HG02840 (cell line): ENCODE results near the gene ELOVL3.
"Not testable (repeated sequence)": the region's sequence is repeated elsewhere in the genome, so short reads cannot be mapped to it uniquely, and the experiment has no call there.

Source experiments
- ATAC-seq: cut with Tn5 transposase; IDR thresholded peaks from one replicate; pipeline ENCODE4 v1.9.1; 2021; ENCODE audit warnings: mild to moderate bottlenecking, moderate library complexity, moderate number of reproducible peaks; ENCODE audit not compliant: unreplicated experiment, low FRiP score

Gene ELOVL3, protein sequence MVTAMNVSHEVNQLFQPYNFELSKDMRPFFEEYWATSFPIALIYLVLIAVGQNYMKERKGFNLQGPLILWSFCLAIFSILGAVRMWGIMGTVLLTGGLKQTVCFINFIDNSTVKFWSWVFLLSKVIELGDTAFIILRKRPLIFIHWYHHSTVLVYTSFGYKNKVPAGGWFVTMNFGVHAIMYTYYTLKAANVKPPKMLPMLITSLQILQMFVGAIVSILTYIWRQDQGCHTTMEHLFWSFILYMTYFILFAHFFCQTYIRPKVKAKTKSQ

DNA sequence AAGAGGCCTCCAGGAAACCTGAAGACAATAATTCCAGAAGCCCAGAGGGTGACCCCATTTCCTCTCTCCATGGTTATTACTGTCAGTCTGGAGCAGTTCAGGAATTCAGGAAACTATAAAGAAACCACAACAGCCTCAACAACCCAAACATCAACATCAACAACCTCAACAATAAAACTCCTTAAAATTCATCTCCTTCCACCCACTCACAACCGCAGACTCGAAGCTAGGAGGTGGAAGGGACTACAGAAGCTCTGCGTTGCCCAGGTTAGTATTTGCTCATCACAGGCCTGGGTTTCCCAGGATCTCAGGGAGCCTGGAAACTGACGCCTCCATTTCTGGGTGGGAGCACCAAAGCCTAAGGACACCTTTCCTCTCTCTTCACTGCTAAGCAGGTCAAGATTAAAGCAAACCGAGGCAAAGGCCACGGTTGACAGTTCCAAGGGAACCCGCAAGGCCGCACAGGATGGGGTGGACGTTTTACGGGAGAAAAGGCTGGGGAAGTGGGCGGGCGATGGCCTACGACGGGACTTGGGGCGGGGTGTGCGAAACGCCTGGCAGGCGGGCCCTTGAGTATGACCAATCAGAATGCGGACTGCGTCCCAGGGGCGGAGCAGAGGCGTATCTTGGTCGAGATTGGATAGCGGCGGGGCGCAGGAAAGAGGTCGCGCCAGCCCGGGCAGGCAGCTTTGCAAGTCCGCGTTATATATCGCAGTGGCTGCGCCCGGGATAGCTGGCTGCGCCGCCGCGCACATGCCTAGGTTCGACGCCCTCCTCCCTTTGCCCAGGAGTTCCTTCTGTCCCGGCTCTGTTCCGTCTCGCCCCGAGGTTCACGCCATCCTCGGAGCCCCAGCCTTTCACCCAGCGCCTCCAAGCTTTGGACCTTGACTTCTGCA is at the start of gene ELOVL3:
Gene ELOVL3 (plus strand): TSS at position 654 of the 896 bp plus-strand sequence. CDS start 250 bp downstream, outside the sequence.
- peak; percentile 66 for ATAC-seq

GRCh38 chr10:102184606-102185005 is 41.5 kb upstream of the ELOVL3 start:
- ATAC-seq: no peak

DNA sequence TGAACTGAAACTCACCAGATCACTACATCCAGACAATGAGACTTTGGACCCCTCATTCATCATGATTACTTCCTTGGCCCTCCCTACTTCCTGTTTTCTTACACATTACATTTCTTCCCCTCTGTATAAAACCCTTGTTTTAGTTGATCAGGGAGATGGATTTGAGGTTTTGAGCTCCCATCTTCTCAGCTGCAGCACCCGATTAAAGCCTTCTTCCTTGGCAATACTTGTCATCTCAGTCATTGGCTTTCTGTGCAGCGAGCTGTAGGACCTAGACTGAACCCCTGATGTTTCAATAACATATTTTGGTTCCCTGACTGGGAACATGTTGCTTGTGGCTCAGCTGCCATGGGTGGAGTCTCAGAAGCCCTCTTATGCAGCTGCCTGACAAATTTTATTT is 40.8 kb upstream of the ELOVL3 start:
- ATAC-seq: no peak

- ATAC-seq: no peak
Measured at GRCh38 chr10:102185811-102186527, 40.1 kb upstream of the ELOVL3 start.

GRCh38 chr10:102188298-102188940 is 37.7 kb upstream of the ELOVL3 start:
- ATAC-seq: no peak

- not testable (repeated sequence) for ATAC-seq
Measured at GRCh38 chr10:102188941-102189898, 36.9 kb upstream of the ELOVL3 start.

- no peak for ATAC-seq
Measured at GRCh38 chr10:102191956-102192355, 34.1 kb upstream of the ELOVL3 start.

GRCh38 chr10:102195296-102195870 is 30.7 kb upstream of the ELOVL3 start:
- no peak for ATAC-seq

DNA sequence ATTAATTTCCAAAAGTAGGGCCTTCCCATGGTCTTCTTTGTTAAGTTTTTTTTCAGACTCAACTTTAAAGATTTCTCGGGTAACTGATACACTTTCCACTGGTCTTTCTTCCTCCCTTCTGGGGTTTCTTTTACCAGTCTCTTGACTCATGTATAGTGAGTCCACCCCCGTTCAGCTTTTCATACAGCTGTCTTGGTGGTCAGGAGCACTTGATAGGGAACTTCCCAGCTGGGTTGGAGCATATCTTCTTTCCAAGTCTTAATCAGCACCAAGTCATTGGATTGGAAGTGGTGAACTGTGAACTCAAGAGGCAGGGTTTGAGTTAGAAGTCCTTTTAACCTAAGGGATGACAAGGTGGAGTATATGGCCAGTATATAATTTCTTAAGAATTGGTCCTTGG is 29.2 kb upstream of the ELOVL3 start:
- ATAC-seq: no peak

- ATAC-seq: no peak
Measured at GRCh38 chr10:102198027-102198426, 28.1 kb upstream of the ELOVL3 start.

DNA sequence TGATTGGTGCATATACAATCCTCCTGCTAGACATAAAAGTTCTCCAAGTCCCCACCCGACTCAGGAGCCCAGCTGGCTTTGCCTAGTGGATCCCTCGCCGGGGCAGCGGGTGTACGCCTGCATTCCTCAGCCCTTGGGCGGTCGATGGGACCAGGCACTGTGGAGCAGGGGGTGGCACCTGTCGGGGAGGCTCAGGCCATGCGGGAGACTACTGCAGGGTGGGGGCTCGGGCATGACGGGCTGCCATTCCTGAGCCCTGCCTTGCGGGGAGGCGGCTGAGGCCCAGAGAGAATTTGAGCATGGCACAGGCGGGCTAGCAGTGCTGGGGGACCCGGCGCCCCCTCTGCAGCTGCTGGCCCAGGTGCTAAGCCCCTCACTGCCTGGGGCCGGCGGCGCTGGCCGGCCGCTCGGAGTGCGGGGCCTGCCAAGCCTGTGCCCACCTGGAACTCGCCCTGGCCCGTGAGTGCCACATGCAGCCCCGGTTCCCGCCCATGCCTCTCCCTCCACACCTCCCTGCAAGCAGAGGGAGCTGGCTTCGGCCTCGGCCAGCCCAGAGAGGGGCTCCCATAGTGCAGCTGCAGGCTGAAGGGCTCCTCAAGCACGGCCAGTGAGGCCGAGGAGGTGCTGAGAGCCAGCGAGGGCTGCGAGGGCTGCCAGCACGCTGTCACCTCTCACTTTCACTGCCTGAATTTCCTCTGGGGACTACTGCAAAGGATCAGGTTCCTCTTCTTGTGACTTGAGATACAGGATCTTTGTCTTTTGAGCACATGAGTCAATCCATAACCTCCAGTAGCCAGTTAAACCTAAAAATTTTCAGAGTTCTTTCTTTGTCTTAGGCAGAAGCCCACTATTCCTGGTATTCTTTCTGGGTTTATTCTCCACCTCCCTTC is 25.1 kb upstream of the ELOVL3 start:
- no peak for ATAC-seq

DNA sequence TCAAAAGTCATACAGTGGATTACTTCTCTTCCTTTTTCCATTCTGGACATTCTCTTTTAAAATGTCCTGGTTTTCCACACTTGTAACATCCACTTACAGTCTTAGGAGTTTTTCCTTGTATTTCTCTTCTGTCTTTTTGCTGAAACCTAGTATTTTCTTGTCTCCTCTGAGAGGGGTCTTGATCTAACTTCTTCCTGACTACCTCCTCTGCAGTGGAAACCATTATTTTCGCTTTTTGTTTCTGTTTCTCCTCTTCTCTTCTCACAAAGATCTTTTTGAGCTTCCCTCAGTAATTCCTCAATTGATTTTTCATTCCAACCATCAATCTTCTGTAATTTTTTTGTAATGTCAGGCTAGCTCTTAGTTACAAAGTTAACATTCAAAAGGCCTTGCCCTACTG is 23.7 kb upstream of the ELOVL3 start:
- no peak for ATAC-seq

DNA sequence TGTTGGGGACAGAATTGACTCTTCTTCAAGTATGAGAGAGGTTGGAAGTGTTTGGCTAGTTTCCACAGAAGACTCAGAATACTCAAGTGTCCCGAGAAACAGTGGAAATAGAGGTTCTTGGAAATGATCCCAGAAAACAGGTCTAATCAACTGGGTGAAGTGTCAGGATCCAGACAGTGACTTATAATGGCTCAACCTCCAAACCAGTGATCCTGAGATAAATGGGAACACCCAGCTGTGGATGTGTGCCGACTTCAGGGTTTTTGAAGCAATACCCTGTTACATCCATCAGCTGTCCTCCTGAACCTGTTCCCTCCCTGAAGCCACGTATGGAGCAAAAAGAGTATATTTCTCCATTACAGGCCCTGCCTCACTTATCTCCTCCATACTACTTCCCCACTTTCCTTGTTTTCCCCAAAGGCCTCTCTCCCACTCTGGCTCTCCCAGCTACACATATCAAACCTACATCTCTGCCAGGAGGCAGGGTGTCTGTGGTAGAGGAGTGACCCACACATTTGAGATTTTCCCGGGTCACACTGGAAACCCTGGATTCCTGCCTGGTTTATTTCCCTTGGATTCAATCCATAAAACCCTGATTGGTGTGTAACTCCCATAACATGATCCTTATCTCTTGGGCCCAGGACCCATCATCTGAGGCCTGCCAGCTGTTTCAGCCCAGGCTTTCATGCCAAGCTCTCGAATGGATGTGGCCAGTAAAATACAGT is 17.6 kb upstream of the ELOVL3 start:
- no peak for ATAC-seq

DNA sequence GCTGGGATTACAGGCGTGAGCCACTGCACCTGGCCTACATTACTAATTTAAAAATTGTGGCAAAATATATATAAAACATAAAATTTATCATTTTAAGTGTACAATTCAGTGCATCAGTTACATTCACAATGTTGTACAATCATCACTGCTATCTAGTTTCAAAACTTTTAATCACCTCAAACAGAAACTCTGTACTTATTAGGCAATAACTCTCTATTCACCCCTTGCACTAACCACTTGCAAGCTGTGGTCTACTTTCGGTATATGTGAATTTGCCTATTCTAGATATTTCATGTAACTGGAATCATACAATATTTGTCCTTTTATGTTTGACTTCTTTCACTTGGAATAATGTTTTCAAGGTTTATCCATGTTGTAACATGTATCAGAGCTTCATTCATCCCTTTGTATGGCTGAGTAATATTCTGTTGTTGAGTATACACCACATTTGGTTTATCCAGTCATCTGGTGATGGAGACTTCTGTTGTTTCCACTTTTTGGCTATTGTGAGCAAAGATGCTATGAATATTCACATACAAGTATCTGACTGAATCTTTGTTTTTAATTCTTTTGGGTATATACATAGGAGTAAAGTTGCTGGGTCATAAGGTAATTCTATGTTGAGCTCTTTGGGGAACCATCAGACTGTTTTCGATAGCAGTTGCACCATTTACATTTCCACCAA is 14.3 kb upstream of the ELOVL3 start:
- ATAC-seq: no peak

GRCh38 chr10:102213599-102213998 is 12.5 kb upstream of the ELOVL3 start:
- not testable (repeated sequence) for ATAC-seq

GRCh38 chr10:102219370-102219769 is 6.7 kb upstream of the ELOVL3 start:
- no peak for ATAC-seq

- no peak for ATAC-seq
Measured at GRCh38 chr10:102220612-102221011, 5.5 kb upstream of the ELOVL3 start.
